Hepatocyte (in vitro differentiated cells): ENCODE measurements around the gene BORCS5. TPM values are rescaled to one million over a fixed set of nuclear protein-coding genes. Genes with fewer than 3 reads are reported as not detected.

Experiments used
- DNase-seq: peaks from one replicate; pipeline ENCODE4 v3.0.0-alpha.2; 2016; ENCODE audit warnings: low spot score
- H2AFZ ChIP-seq: fragments of 200-600 bp; sonication (generic); 2 replicates; pipeline ENCODE4 v1.6.0; 2016; ENCODE audit warnings: antibody characterized with exemption, mild to moderate bottlenecking
- H3K27ac ChIP-seq: fragments of 200-600 bp; sonication (generic); 2 replicates; pipeline ENCODE4 v1.5.1; 2016; ENCODE audit warnings: mild to moderate bottlenecking
- H3K27me3 ChIP-seq: fragments of 200-600 bp; sonication (generic); 2 replicates; pipeline ENCODE4 v1.6.1; 2016
- H3K36me3 ChIP-seq: fragments of 200-600 bp; sonication (generic); replicated peaks from 2 replicates; pipeline ENCODE4 v1.5.1; 2016; ENCODE audit warnings: low read depth; ENCODE audit not compliant: insufficient read depth
- H3K4me1 ChIP-seq: fragments of 200-600 bp; sonication (generic); 2 replicates; pipeline ENCODE4 v1.5.1; 2016; ENCODE audit warnings: mild to moderate bottlenecking, moderate library complexity; ENCODE audit not compliant: insufficient read depth
- H3K4me2 ChIP-seq: fragments of 200-600 bp; sonication (generic); 2 replicates; pipeline ENCODE4 v1.6.0; 2016
- H3K4me3 ChIP-seq: fragments of 200-600 bp; sonication (generic); 2 replicates; pipeline ENCODE4 v1.5.1; 2016; ENCODE audit warnings: mild to moderate bottlenecking
- H3K79me2 ChIP-seq: fragments of 200-600 bp; sonication (generic); 2 replicates; pipeline ENCODE4 v1.6.0; 2017; ENCODE audit warnings: mild to moderate bottlenecking
- H3K9me2 ChIP-seq: fragments of 200-600 bp; sonication (generic); replicated peaks from 2 replicates; pipeline ENCODE4 v1.6.0; 2017; ENCODE audit warnings: mild to moderate bottlenecking; ENCODE audit not compliant: insufficient read depth
- H3K9me3 ChIP-seq: fragments of 200-600 bp; sonication (generic); 2 replicates; pipeline ENCODE4 v1.5.1; 2016; ENCODE audit warnings: low read depth, mild to moderate bottlenecking
- H4K20me1 ChIP-seq: fragments of 200-600 bp; sonication (generic); 2 replicates; pipeline ENCODE4 v1.6.0; 2016; ENCODE audit warnings: mild to moderate bottlenecking; ENCODE audit not compliant: insufficient read depth, poor library complexity, severe bottlenecking
- EZH2 ChIP-seq: fragments of 200-600 bp; sonication (generic); IDR thresholded peaks from 2 replicates; pipeline ENCODE4 v1.6.1; 2016; ENCODE audit warnings: antibody characterized with exemption, mild to moderate bottlenecking, borderline replicate concordance
- EZH2phosphoT487 ChIP-seq: fragments of 200-600 bp; sonication (generic); IDR thresholded peaks from one replicate; pipeline ENCODE4 v1.6.1; 2018; ENCODE audit warnings: antibody characterized with exemption, mild to moderate bottlenecking, low read depth, moderate library complexity; ENCODE audit not compliant: unreplicated experiment, severe bottlenecking
- WGBS: methylation state at CpG from one replicate; pipeline ENCODE4 v1.1.6; 2016; ENCODE audit warnings: low lambda C conversion rate; ENCODE audit errors: missing lambda C conversion rate; 5-methylcytosine and 5-hydroxymethylcytosine counted together
- polyA plus RNA-seq: library from polyadenylated mRNA; unstranded; fragments of >200 nt; fragmentation: Nextera tagmentation; extraction: Ambion mirVana; gene quantifications from 2 replicates; pipeline ENCODE4 v1.2.1, GENCODE V29; 2016
- total RNA-seq: library from RNA; depleted of rRNA; stranded (reverse); fragments of >200 nt; gene quantifications from 2 replicates; pipeline ENCODE4 v1.2.3, GENCODE V29; 2014
- TF ChIP-seq, protein P1 (sequence below): fragments of 200-600 bp; sonication (generic); IDR thresholded peaks from 2 replicates; pipeline ENCODE4 v1.5.1; 2016; ENCODE audit warnings: antibody characterized with exemption, mild to moderate bottlenecking; ENCODE audit not compliant: poor library complexity

The BORCS5 gene
- total and polyA plus RNA-seq, 2 experiments from 2014 or later: 6.6 to 11.2 TPM

DNA sequence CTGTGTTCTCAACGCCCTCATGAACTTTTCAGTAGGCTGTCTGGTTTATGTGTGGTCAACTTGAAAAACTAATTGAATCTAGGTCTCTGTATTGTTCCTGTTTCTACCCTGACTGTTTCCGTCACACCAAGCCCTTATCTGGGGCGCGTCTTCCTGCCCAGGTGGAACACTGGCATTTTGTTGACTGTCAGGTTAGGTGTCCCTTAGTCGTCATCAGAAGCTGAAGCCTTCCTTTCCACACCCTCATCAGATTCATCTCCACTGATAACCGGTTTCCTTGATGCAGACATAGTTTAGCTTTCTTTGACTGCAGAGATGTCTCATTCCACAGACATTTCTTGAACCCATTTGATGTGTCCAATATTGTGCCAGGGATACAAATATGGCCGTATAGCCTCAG is 109.3 kb downstream of the BORCS5 start:
- TF ChIP-seq EZH2: no peak
- TF ChIP-seq, protein P1, sequence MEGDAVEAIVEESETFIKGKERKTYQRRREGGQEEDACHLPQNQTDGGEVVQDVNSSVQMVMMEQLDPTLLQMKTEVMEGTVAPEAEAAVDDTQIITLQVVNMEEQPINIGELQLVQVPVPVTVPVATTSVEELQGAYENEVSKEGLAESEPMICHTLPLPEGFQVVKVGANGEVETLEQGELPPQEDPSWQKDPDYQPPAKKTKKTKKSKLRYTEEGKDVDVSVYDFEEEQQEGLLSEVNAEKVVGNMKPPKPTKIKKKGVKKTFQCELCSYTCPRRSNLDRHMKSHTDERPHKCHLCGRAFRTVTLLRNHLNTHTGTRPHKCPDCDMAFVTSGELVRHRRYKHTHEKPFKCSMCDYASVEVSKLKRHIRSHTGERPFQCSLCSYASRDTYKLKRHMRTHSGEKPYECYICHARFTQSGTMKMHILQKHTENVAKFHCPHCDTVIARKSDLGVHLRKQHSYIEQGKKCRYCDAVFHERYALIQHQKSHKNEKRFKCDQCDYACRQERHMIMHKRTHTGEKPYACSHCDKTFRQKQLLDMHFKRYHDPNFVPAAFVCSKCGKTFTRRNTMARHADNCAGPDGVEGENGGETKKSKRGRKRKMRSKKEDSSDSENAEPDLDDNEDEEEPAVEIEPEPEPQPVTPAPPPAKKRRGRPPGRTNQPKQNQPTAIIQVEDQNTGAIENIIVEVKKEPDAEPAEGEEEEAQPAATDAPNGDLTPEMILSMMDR: no peak
- TF ChIP-seq EZH2phosphoT487: no peak
- Histone ChIP-seq H3K27me3 (no peaks in the 10 kb centered on the region), H3K4me1 (no peaks in the 10 kb centered on the region), H3K4me3 (no peak overlapping the region), H3K4me2 (no peak overlapping the region), H4K20me1 (no peaks in the 10 kb centered on the region), H2AFZ (no peak overlapping the region), H3K27ac (no peak overlapping the region), H3K79me2 (no peaks in the 10 kb centered on the region), H3K9me3 (no peaks in the 10 kb centered on the region), H3K36me3 (no peaks in the 10 kb centered on the region), H3K9me2 (no peaks in the 10 kb centered on the region)
- WGBS: 93% methylated on average over 7 of the region's 7 CpGs
- DNase-seq: no peak

- Histone ChIP-seq H3K4me1 (no peaks in the 10 kb centered on the region), H3K27ac (no peak overlapping the region), H3K9me3 (no peaks in the 10 kb centered on the region), H3K4me2 (no peak overlapping the region), H4K20me1 (no peaks in the 10 kb centered on the region), H3K79me2 (no peaks in the 10 kb centered on the region), H3K4me3 (no peak overlapping the region), H3K36me3 (no peaks in the 10 kb centered on the region), H3K27me3 (no peaks in the 10 kb centered on the region), H3K9me2 (no peaks in the 10 kb centered on the region), H2AFZ (no peak overlapping the region)
- DNase-seq: no peak
- no peak for TF ChIP-seq EZH2
- TF ChIP-seq, protein P1: no peak
- no peak for TF ChIP-seq EZH2phosphoT487
- 95% methylated on average over 6 of the region's 6 CpGs for WGBS
These were observed 110.4 kb downstream of the BORCS5 start for GRCh38 chr12:12467264-12467663.

- Histone ChIP-seq H3K27me3 (no peaks in the 10 kb centered on the region), H3K9me3 (no peaks in the 10 kb centered on the region), H3K36me3 (no peaks in the 10 kb centered on the region), H4K20me1 (no peaks in the 10 kb centered on the region), H3K27ac (no peak overlapping the region), H3K4me3 (no peak overlapping the region), H3K4me2 (no peak overlapping the region), H3K4me1 (no peaks in the 10 kb centered on the region), H3K9me2 (no peaks in the 10 kb centered on the region), H3K79me2 (no peaks in the 10 kb centered on the region), H2AFZ (no peak overlapping the region)
- 96% methylated on average over 14 of the region's 14 CpGs for WGBS
- DNase-seq: no peak
- TF ChIP-seq EZH2 (no peak), EZH2phosphoT487 (no peak)
- TF ChIP-seq, protein P1: no peak
These were observed 110.9 kb downstream of the BORCS5 start for GRCh38 chr12:12467688-12468261.
